Muscle layer of colon (tissue), 2 donors: ENCODE data around the gene CTNNA3.

ENCODE experiments used
- H3K27ac ChIP-seq: one replicate; pipeline ENCODE4 v1.7.0; 2013; ENCODE audit warnings: low read depth, mild to moderate bottlenecking, low read length, moderate library complexity
- H3K27me3 ChIP-seq, 2 donors: one replicate each; pipeline ENCODE4 v1.7.0; 2013; ENCODE audit warnings: low read length in 2 of 2, mild to moderate bottlenecking in 2 of 2; ENCODE audit not compliant: insufficient read depth in 2 of 2, control insufficient read depth in 1 of 2
- H3K36me3 ChIP-seq: one replicate; pipeline ENCODE4 v1.7.0; 2013; ENCODE audit warnings: mild to moderate bottlenecking, low read length; ENCODE audit not compliant: insufficient read depth
- H3K4me1 ChIP-seq: one replicate; pipeline ENCODE4 v1.7.0; 2013; ENCODE audit warnings: mild to moderate bottlenecking, low read length; ENCODE audit not compliant: insufficient read depth
- H3K4me3 ChIP-seq, 2 donors: one replicate each; pipeline ENCODE4 v1.7.0; 2013; ENCODE audit warnings: low read length in 2 of 2, low read depth in 1 of 2, mild to moderate bottlenecking in 1 of 2, moderate library complexity in 1 of 2
- H3K9ac ChIP-seq: one replicate; pipeline ENCODE4 v1.7.0; 2013; ENCODE audit warnings: low read length
- H3K9me3 ChIP-seq: one replicate; pipeline ENCODE4 v1.7.0; 2013; ENCODE audit warnings: mild to moderate bottlenecking, low read length
- donor health status: abdominal sarcoma.
- donor health status: Adenocarcinoma of cecum.

CTNNA3 gene

DNA sequence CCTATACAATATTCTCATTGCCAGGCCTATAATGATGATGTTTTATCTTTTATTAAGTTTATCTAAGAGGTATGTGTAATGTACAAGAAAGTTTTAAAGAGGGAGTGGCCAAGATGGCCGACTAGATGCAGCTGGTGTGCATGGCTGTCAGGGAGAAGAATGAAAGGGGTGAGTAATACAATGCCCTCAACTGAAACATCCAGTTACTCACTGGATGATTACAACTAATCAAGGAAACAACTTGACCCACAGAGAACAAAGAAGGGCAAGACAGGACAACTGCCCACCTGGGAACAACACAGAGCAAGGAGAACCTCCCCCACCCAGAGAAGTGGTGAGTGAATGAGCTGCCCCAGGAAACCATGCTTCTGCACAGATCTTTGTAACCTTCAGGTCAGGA lies 1650.1 kb downstream of the CTNNA3 start:
- no peak overlapping the region for H3K27ac ChIP-seq
- H3K9ac ChIP-seq = no peak overlapping the region
- no peaks in the 10 kb centered on the region for H3K9me3 ChIP-seq
- H3K4me1 ChIP-seq = no peaks in the 10 kb centered on the region
- H3K4me3 ChIP-seq = no peak overlapping the region
- no peaks in the 10 kb centered on the region for H3K36me3 ChIP-seq
- H3K27me3 ChIP-seq = no peaks in the 10 kb centered on the region

DNA sequence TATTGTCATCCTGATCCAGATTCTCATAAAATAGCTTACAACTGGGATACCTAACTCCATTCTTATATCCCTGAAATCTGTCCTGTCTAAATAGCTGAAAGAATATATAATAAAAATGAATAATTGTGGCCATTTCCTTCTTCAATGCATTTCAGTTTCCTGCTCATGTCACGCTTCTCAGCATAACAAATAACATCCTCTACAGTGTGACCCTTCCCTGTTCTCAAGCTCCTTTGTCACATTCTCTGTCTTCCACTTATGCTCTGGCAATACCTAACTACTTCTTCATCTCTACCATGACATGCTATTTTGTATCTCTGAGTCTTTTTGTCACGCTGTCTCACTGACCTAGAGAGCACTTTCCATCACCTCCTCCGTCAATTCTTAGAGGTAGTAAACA lies 1654.2 kb downstream of the CTNNA3 start:
- no peaks in the 10 kb centered on the region for H3K9me3 ChIP-seq
- H3K4me3 ChIP-seq = no peak overlapping the region
- H3K9ac ChIP-seq = no peak overlapping the region
- H3K36me3 ChIP-seq = no peaks in the 10 kb centered on the region
- no peaks in the 10 kb centered on the region for H3K27me3 ChIP-seq
- no peak overlapping the region for H3K27ac ChIP-seq
- no peaks in the 10 kb centered on the region for H3K4me1 ChIP-seq

DNA sequence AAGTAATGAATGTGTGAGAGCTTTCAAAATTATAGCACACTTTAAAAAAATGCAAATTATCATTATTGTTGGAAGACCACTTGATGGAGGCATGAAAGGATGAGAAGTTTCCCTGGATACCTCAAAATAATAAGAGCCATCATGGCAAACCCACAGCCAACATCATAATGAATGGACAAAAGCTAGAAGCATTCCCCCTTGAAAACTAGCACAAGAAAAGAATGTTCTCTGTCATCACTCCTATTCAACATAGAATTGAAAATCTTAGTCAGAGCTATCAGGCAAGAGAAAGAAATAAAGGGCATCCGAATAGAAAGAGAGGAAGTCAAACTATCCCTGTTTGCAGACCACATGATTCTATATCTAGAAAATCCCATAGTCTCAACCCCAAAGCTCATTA lies 1657.4 kb downstream of the CTNNA3 start:
- H3K9ac ChIP-seq = no peak overlapping the region
- H3K36me3 ChIP-seq = no peaks in the 10 kb centered on the region
- no peak overlapping the region for H3K4me3 ChIP-seq

DNA sequence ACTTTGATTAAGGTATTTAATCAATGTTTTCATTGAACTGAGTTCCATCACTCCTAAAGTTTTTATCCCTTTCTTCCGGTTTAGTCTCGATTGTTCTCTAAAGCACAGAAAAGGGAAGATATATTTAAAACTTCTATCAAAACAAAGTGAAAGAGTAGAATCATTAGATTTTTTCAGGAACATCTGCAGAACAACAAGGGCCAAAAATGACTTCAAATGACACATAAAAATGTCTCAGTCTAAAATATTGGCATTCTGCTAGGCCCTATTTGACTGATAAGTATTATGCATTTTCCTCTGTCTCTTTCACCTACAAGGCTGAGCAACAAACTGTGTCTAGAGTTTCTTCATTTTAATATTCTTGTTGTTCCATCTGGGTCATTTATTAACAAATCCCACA lies 1669.7 kb downstream of the CTNNA3 start:
- Histone ChIP-seq H3K27ac (no peak overlapping the region), H3K9me3 (no peaks in the 10 kb centered on the region), H3K36me3 (no peaks in the 10 kb centered on the region), H3K4me3 (no peak overlapping the region), H3K27me3 (no peaks in the 10 kb centered on the region), H3K4me1 (no peaks in the 10 kb centered on the region), H3K9ac (no peak overlapping the region)

More for the DNA sequence above, 1657.4 kb downstream of the CTNNA3 start:
- Histone ChIP-seq H3K9me3 (no peaks in the 10 kb centered on the region), H3K27me3 (no peaks in the 10 kb centered on the region), H3K4me1 (no peaks in the 10 kb centered on the region), H3K27ac (no peak overlapping the region)

DNA sequence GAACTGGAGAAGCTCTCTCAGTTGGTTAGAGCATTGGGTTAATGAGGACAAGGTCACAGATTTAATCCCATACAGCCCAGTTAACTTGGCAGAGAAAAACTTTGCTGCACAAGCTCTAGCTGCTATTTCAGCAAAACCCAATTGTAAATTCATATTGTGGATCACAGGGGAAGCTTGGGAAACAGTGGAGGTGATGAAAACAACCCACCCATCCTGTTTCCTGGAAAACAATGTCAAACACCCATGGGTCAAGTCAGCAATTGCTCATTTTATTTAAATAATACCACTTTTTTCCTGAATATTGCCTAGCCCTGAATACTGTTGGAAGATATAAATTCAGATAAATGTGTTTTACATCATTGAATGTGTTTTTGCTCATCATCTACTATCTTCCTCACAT lies 1670.8 kb downstream of the CTNNA3 start:
- H3K27me3 ChIP-seq = no peaks in the 10 kb centered on the region
- H3K4me1 ChIP-seq = no peaks in the 10 kb centered on the region
- no peaks in the 10 kb centered on the region for H3K9me3 ChIP-seq
- H3K27ac ChIP-seq = no peak overlapping the region
- no peaks in the 10 kb centered on the region for H3K36me3 ChIP-seq
- H3K4me3 ChIP-seq = no peak overlapping the region
- H3K9ac ChIP-seq = no peak overlapping the region

DNA sequence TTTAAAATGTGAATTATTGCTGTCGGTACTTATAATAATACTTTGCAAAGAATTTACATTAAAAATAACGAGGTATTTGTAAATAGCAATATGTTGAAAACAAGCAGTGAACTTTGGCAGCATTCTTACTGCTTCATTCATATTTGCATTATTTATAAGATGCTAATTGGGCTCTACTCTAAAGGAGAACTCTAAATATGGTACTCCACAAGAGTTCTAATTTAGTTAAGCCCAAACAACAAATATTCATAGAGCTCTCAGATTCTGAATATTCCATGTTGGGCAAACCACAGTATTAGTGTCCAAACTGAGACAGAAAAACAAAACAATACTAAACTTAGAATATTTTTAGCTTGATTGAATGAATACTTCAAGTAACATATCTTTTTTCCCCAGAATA lies 1674.6 kb downstream of the CTNNA3 start:
- no peak overlapping the region for H3K4me3 ChIP-seq
- H3K4me1 ChIP-seq = no peaks in the 10 kb centered on the region
- no peak overlapping the region for H3K9ac ChIP-seq
- H3K27me3 ChIP-seq = no peaks in the 10 kb centered on the region
- no peaks in the 10 kb centered on the region for H3K9me3 ChIP-seq
- no peaks in the 10 kb centered on the region for H3K36me3 ChIP-seq
- H3K27ac ChIP-seq = no peak overlapping the region

DNA sequence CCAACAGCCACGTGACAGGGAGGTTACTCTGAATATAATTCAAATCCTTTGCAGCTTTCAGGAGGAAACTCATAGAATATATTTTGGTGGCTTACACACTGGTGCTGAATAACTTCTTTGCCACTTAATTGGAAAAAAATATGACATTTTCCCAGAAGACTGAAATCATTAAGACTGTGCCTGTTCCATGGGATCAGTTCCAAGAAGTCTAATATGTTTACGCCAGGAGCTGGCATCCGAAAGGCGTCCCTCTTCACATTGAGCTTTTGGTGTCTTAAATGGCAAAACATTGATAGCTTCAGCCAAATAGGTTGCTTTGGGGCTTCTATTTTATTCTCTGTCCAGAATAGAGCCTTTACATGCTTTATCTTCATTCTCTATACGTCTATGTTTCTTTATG lies 1687.8 kb downstream of the CTNNA3 start:
- Histone ChIP-seq H3K9me3 (no peaks in the 10 kb centered on the region), H3K9ac (no peak overlapping the region), H3K4me3 (no peak overlapping the region), H3K27ac (no peak overlapping the region), H3K36me3 (no peaks in the 10 kb centered on the region), H3K27me3 (no peaks in the 10 kb centered on the region), H3K4me1 (no peaks in the 10 kb centered on the region)

DNA sequence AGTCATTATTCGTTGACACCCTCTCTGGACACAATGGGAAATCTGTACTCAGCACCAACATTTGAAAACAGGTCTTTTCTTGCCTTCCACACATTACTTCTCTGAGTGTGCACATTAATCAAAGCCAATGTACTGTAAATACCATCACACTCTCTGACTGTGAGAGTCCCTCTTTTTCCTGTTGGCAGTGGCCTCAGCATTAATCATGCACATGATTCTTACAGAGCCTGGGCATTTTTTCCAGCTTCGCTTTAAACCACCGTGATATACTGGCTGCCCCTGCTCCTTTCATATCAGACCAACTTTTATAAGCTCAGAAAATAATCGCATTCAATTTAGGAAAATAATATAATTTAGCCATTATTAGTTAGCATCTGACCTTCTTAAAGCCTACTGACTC lies 1689.6 kb downstream of the CTNNA3 start:
- Histone ChIP-seq H3K27me3 (no peaks in the 10 kb centered on the region), H3K4me1 (no peaks in the 10 kb centered on the region), H3K9me3 (no peaks in the 10 kb centered on the region), H3K9ac (no peak overlapping the region), H3K36me3 (no peaks in the 10 kb centered on the region), H3K4me3 (no peak overlapping the region), H3K27ac (no peak overlapping the region)

DNA sequence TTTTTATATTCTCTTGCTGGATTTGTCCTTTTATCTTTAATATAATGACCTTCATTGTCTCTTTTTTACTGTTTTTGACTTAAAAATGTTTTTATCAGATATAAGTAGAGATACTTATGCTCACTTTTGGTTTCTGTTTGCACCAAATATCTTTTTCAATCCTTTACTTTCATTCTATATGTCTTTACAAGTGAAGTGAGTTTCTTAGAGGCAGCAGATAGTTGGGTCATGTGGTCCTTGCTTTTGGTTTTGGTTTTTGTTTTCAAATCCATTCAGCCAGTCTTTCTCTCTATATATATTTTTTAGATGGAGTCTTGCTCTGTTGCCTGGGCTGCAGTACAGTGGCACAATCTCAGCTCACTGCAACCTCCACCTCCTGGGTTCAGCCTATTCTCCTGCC lies 1702.5 kb downstream of the CTNNA3 start:
- H3K27ac ChIP-seq = no peak overlapping the region
- H3K9me3 ChIP-seq = no peaks in the 10 kb centered on the region
- no peak overlapping the region for H3K4me3 ChIP-seq
- H3K36me3 ChIP-seq = no peaks in the 10 kb centered on the region
- no peaks in the 10 kb centered on the region for H3K4me1 ChIP-seq
- H3K27me3 ChIP-seq = no peaks in the 10 kb centered on the region
- no peak overlapping the region for H3K9ac ChIP-seq

DNA sequence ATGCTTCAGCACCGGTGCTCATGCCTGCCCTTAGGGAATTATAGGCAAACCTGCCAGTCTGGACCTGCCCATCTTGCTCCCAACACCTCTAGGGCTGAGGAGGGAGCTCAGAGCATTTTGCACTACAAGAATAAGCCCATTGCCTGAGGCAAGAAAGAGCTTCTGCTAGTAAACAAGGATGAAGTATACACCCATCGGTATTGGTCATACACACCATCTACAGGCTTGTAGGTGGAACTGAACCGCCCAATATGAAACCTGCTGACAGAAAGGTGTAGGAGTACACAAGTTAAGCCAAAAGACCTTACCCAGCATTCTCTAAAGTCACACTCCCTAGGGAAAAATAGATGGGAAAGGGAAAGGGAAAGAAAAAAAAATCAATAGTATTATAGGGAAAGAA lies 1727.1 kb downstream of the CTNNA3 start:
- no peak overlapping the region for H3K4me3 ChIP-seq
- H3K9me3 ChIP-seq = no peaks in the 10 kb centered on the region
- no peak overlapping the region for H3K9ac ChIP-seq
- no peaks in the 10 kb centered on the region for H3K4me1 ChIP-seq
- H3K27me3 ChIP-seq = no peaks in the 10 kb centered on the region
- H3K27ac ChIP-seq = no peak overlapping the region
- H3K36me3 ChIP-seq = no peaks in the 10 kb centered on the region

DNA sequence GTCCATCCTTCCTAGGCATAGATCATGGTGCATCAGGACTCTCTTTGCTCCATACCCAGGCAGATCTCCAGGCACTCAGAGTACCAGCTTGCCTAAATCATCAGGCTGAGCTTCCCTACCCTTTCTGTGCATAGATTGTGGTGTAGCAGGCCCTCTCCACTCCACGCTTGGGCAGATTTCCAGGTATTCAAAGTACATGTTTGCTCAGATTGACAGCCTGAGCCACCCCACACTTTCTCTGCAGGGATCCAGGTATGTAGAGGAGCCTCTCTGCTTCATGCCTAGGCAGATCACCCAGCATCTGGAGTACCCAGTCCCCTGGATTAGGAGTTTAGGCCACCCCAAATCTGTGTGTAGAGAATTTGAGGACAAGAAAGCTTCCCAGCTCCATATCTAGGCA lies 1727.6 kb downstream of the CTNNA3 start:
- Histone ChIP-seq H3K36me3 (no peaks in the 10 kb centered on the region), H3K4me1 (no peaks in the 10 kb centered on the region), H3K27me3 (no peaks in the 10 kb centered on the region), H3K9ac (no peak overlapping the region), H3K9me3 (no peaks in the 10 kb centered on the region), H3K4me3 (no peak overlapping the region), H3K27ac (no peak overlapping the region)

DNA sequence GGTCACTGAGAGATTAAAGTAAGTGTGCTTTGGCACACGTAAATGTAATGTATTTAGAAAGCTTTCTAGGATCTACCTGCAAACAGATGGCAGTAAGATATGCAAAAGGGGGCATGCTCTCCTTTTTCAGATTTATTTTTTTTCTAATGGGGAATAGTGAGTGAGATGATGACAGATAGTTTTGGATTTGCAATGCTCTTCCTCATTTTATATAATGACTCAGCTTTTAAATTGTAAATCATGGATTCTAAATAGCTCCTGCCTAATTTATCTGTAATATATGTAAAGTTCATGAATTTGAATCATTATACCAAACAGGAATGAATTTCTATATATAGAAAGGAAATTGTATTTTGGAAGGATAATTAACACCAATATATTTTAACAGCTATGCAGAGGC lies 1731.8 kb downstream of the CTNNA3 start:
- no peaks in the 10 kb centered on the region for H3K9me3 ChIP-seq

More for the DNA sequence above, 1731.8 kb downstream of the CTNNA3 start:
- no peaks in the 10 kb centered on the region for H3K36me3 ChIP-seq
- H3K4me3 ChIP-seq = no peak overlapping the region
- H3K9ac ChIP-seq = no peak overlapping the region
- no peak overlapping the region for H3K27ac ChIP-seq
- H3K4me1 ChIP-seq = no peaks in the 10 kb centered on the region
- H3K27me3 ChIP-seq = no peaks in the 10 kb centered on the region
